HepG2 (cell line): ENCODE measurements around the gene USP36. TPM values are rescaled to one million over a fixed set of nuclear protein-coding genes. Genes with fewer than 3 reads are reported as not detected.

Experiments used
- ARID2 ChIP-seq: sonication (generic); formaldehyde crosslinking; IDR thresholded peaks from 2 replicates; pipeline ENCODE4 v1.8.1; 2022; ENCODE audit warnings: mild to moderate bottlenecking, missing genetic modification reagents, borderline replicate concordance
- ATF5 ChIP-seq: sonication (generic); formaldehyde crosslinking; IDR thresholded peaks from 2 replicates; pipeline ENCODE4 v1.4.0; 2020; ENCODE audit warnings: mild to moderate bottlenecking, low read depth, missing genetic modification reagents
- BRD4 ChIP-seq: sonication (generic); formaldehyde crosslinking; IDR thresholded peaks from 2 replicates; pipeline ENCODE4 v1.4.0; 2020; ENCODE audit warnings: missing genetic modification reagents
- CHD4 ChIP-seq: fragments of 200-600 bp; sonication (generic); IDR thresholded peaks from 2 replicates; pipeline ENCODE4 v1.7.0; 2017; ENCODE audit warnings: mild to moderate bottlenecking, low read length, borderline replicate concordance
- EED ChIP-seq: sonication (generic); formaldehyde crosslinking; IDR thresholded peaks from 2 replicates; pipeline ENCODE4 v1.5.0; 2020; ENCODE audit warnings: mild to moderate bottlenecking, missing genetic modification reagents
- FOSL1 ChIP-seq: sonication (generic); formaldehyde crosslinking; IDR thresholded peaks from 2 replicates; pipeline ENCODE4 v1.9.0; 2021; ENCODE audit warnings: missing genetic modification reagents, borderline replicate concordance
- HMG20B ChIP-seq: conservative IDR thresholded peaks from 2 replicates; pipeline ENCODE4 v1.6.1; 2016; ENCODE audit warnings: missing genetic modification reagents, missing compliant biosample characterization
- HOXA9 ChIP-seq: sonication (generic); formaldehyde crosslinking; IDR thresholded peaks from 2 replicates; pipeline ENCODE4 v1.8.1; 2022; ENCODE audit warnings: missing genetic modification reagents, mild to moderate bottlenecking, moderate library complexity, borderline replicate concordance
- IKZF4 ChIP-seq: sonication (generic); formaldehyde crosslinking; IDR thresholded peaks from 2 replicates; pipeline ENCODE4 v1.5.1; 2020; ENCODE audit warnings: borderline replicate concordance, mild to moderate bottlenecking, low read depth, missing genetic modification reagents; ENCODE audit errors: not compliant biosample characterization
- KLF15 ChIP-seq: sonication (generic); formaldehyde crosslinking; IDR thresholded peaks from 2 replicates; pipeline ENCODE4 v1.8.1; 2023; ENCODE audit warnings: borderline replicate concordance, mild to moderate bottlenecking, inconsistent platforms, missing genetic modification reagents, mixed read lengths
- LCORL ChIP-seq, 2 experiments: fragments of 450-650 bp in 1 of 2; sonication (generic) in 1 of 2; formaldehyde crosslinking in 1 of 2; IDR thresholded peaks; 2 replicates each; pipeline versions ENCODE4 v1.5.0 to v1.6.1; 2017 to 2020; ENCODE audit warnings: antibody characterized with exemption in 1 of 2, missing genetic modification reagents in 1 of 2
- NFKB2 ChIP-seq: sonication (generic); formaldehyde crosslinking; IDR thresholded peaks from 2 replicates; pipeline ENCODE4 v1.4.0; 2020; ENCODE audit warnings: missing genetic modification reagents, borderline replicate concordance
- NPAS2 ChIP-seq: sonication (generic); formaldehyde crosslinking; IDR thresholded peaks from 2 replicates; pipeline ENCODE4 v1.8.0; 2022; ENCODE audit warnings: mild to moderate bottlenecking, missing genetic modification reagents, borderline replicate concordance
- SIN3A ChIP-seq: IDR thresholded peaks from 2 replicates; pipeline ENCODE4 v1.6.1; 2011; ENCODE audit warnings: low read depth, mild to moderate bottlenecking, control low read depth, low read length, borderline replicate concordance
- TAF15 ChIP-seq: fragments of 200-400 bp; formaldehyde crosslinking; IDR thresholded peaks from one replicate; pipeline ENCODE4 v1.6.1; 2018; ENCODE audit warnings: mild to moderate bottlenecking, low read depth, low read length; ENCODE audit not compliant: poor library complexity, severe bottlenecking
- ZBTB7A ChIP-seq: sonication (generic); formaldehyde crosslinking; IDR thresholded peaks from 2 replicates; pipeline ENCODE4 v1.8.0; 2022; ENCODE audit warnings: mild to moderate bottlenecking, missing genetic modification reagents
- ZNF292 ChIP-seq: sonication (generic); formaldehyde crosslinking; IDR thresholded peaks from 2 replicates; pipeline ENCODE4 v1.8.1; 2022; ENCODE audit warnings: mild to moderate bottlenecking, low read depth, missing genetic modification reagents, borderline replicate concordance
- ZNF331 ChIP-seq: sonication (generic); formaldehyde crosslinking; IDR thresholded peaks from 2 replicates; pipeline ENCODE4 v1.4.0; 2020; ENCODE audit warnings: missing genetic modification reagents
- ZNF343 ChIP-seq: sonication (generic); formaldehyde crosslinking; IDR thresholded peaks from 2 replicates; pipeline ENCODE4 v1.4.0; 2020; ENCODE audit warnings: mild to moderate bottlenecking, missing genetic modification reagents
- ZNF468 ChIP-seq: sonication (generic); formaldehyde crosslinking; IDR thresholded peaks from 2 replicates; pipeline ENCODE4 v1.8.0; 2022; ENCODE audit warnings: mild to moderate bottlenecking, moderate library complexity, missing genetic modification reagents
- ZNF503 ChIP-seq: sonication (generic); formaldehyde crosslinking; IDR thresholded peaks from 2 replicates; pipeline ENCODE4 v1.4.0; 2020; ENCODE audit warnings: missing genetic modification reagents
- ZNF547 ChIP-seq: sonication (generic); formaldehyde crosslinking; IDR thresholded peaks from 2 replicates; pipeline ENCODE4 v1.5.1; 2020; ENCODE audit warnings: mild to moderate bottlenecking, missing genetic modification reagents
- ZNF569 ChIP-seq: sonication (generic); formaldehyde crosslinking; IDR thresholded peaks from 2 replicates; pipeline ENCODE4 v1.5.0; 2020; ENCODE audit warnings: mild to moderate bottlenecking, missing genetic modification reagents, moderate library complexity, borderline replicate concordance
- ZNF720 ChIP-seq: sonication (generic); formaldehyde crosslinking; IDR thresholded peaks from 2 replicates; pipeline ENCODE4 v1.4.0; 2020; ENCODE audit warnings: missing genetic modification reagents
- ZNF75D ChIP-seq: sonication (generic); formaldehyde crosslinking; IDR thresholded peaks from 2 replicates; pipeline ENCODE4 v1.8.1; 2023; ENCODE audit warnings: missing genetic modification reagents, mild to moderate bottlenecking, borderline replicate concordance
- ZNF816 ChIP-seq: sonication (generic); formaldehyde crosslinking; IDR thresholded peaks from 2 replicates; pipeline ENCODE4 v1.8.0; 2022; ENCODE audit warnings: missing genetic modification reagents, mild to moderate bottlenecking, borderline replicate concordance
- polyA plus RNA-seq, 8 experiments: library from polyadenylated mRNA; depleted of rRNA in 3 of 8; stranded (reverse) in 7 of 8; unstranded in 1 of 8; fragments of >200 nt; fragmentation: Illumina TruSeq in 4 of 8; extraction: Trizol in 4 of 8; gene quantifications; 2 replicates each; pipeline versions ENCODE4 v1.2.1 to v1.2.3, GENCODE V29; 2011 to 2016; ENCODE audit warnings: low read depth in 4 of 8, missing spikeins in 1 of 8, mixed read lengths in 1 of 8; ENCODE audit not compliant: insufficient read depth in 1 of 8
- total RNA-seq, 5 experiments: library from RNA; depleted of rRNA; stranded (reverse); fragments of >200 nt; fragmentation: Illumina TruSeq; extraction: Trizol; gene quantifications; 2 replicates each; pipeline ENCODE4 v1.2.3, GENCODE V29; 2016; ENCODE audit warnings: low read depth in 1 of 5
- TF ChIP-seq, protein P1 (sequence below): IDR thresholded peaks from 2 replicates; pipeline ENCODE4 v1.6.1; 2016
- TF ChIP-seq, protein P2 (sequence below): sonication (generic); formaldehyde crosslinking; IDR thresholded peaks from 2 replicates; pipeline ENCODE4 v1.4.0; 2020; ENCODE audit warnings: missing genetic modification reagents

The USP36 gene
- total and polyA plus RNA-seq, 2 of the 13 experiments (the other 11 are each of a cell fraction or from before 2014, with no cell fraction given), result 29.6 to 45.9 TPM

DNA sequence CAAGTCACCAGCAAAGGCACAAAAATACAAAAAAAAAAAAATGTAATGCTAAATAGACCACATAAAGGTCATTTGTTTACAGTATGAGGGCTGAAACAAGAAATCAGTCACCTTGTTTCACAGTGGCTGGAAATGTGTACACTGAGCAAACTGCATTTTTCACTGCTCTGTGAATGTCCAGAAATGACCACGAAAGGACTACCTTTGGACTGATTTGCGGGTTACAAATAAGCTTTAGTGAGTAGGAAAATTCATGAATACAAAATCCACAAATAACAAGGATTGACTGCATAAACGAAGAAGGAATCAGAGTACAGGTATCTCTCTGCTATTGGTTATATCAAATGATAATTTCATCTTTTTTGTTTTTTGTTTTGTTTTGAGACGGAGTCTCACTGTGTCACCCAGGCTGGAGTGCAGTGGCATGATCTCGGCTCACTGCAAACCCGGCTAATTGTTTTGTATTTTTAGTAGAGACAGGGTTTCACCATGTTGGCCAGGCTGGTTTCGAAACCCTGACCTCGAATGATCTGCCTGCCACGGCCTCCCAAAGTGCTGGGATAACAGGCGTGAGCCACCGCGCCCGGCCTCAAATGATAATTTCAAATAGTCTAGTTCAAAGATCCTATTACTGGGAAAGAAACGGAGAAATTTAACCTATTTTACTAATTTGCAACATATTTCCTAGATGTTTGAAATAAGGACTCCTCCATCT is 89.0 kb downstream of the USP36 start (continued):
- peak; percentile 81 for TF ChIP-seq ZNF816 (CRISPR knock-in tag)
- TF ChIP-seq EED (CRISPR knock-in tag), result no peak
- no peak for TF ChIP-seq HMG20B
- TF ChIP-seq ARID2, result no peak; the same call in 1 of the 2 replicates
- peak; percentile 75 for TF ChIP-seq ZNF292 (CRISPR knock-in tag)
- TF ChIP-seq SIN3A, result no peak
- TF ChIP-seq NPAS2 (CRISPR knock-in tag), result no peak
- TF ChIP-seq ZNF547 (CRISPR knock-in tag), result no peak
- TF ChIP-seq ZNF343 (CRISPR knock-in tag), result no peak
- TF ChIP-seq ZNF503 (CRISPR knock-in tag), result no peak
- no peak for TF ChIP-seq ZNF720
- TF ChIP-seq, protein P1, sequence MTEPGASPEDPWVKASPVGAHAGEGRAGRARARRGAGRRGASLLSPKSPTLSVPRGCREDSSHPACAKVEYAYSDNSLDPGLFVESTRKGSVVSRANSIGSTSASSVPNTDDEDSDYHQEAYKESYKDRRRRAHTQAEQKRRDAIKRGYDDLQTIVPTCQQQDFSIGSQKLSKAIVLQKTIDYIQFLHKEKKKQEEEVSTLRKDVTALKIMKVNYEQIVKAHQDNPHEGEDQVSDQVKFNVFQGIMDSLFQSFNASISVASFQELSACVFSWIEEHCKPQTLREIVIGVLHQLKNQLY, result no peak
- no peak for TF ChIP-seq ZNF569 (CRISPR knock-in tag)
- no peak for TF ChIP-seq ZNF468
- TF ChIP-seq TAF15, result no peak
- TF ChIP-seq FOSL1 (CRISPR knock-in tag), result no peak
- TF ChIP-seq NFKB2 (CRISPR knock-in tag), result peak; percentile 57; the same call in 1 of the 2 replicates
- no peak for TF ChIP-seq ATF5 (CRISPR knock-in tag)
- no peak for TF ChIP-seq ZNF75D (CRISPR knock-in tag)
- no peak for TF ChIP-seq HOXA9 (CRISPR knock-in tag)
- no peak for TF ChIP-seq ZBTB7A (CRISPR knock-in tag)
- TF ChIP-seq, protein P2, sequence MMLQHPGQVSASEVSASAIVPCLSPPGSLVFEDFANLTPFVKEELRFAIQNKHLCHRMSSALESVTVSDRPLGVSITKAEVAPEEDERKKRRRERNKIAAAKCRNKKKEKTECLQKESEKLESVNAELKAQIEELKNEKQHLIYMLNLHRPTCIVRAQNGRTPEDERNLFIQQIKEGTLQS (CRISPR knock-in tag), result no peak
- TF ChIP-seq ZNF331, result 0 out of 2 replicates have a peak, but pooled peaks have one; percentile 21
- TF ChIP-seq CHD4, result no peak
- TF ChIP-seq KLF15 (CRISPR knock-in tag), result no peak
- TF ChIP-seq LCORL (IDR thresholded peaks at IDR 0.05), result no peak
- TF ChIP-seq LCORL (CRISPR knock-in tag; IDR thresholded peaks at IDR 0.05), result 0 out of 2 replicates have a peak, but pooled peaks have one; percentile 13
- TF ChIP-seq IKZF4 (CRISPR knock-in tag), result no peak
- no peak for TF ChIP-seq BRD4
